DND-41 (cell line): ENCODE data around the gene RAB25.

Source experiments
- EZH2 ChIP-seq: IDR thresholded peaks from 3 replicates; pipeline ENCODE4 v1.6.1; 2012; ENCODE audit warnings: borderline replicate concordance, low read depth, mild to moderate bottlenecking, moderate library complexity, low read length, inconsistent platforms; ENCODE audit not compliant: severe bottlenecking
- TF ChIP-seq, protein P1 (sequence below): IDR thresholded peaks from 2 replicates; pipeline ENCODE4 v1.5.1; 2012; ENCODE audit warnings: borderline replicate concordance, low read length, moderate library complexity, mild to moderate bottlenecking; ENCODE audit not compliant: poor library complexity, severe bottlenecking; ENCODE audit errors: extremely low read depth

DNA sequence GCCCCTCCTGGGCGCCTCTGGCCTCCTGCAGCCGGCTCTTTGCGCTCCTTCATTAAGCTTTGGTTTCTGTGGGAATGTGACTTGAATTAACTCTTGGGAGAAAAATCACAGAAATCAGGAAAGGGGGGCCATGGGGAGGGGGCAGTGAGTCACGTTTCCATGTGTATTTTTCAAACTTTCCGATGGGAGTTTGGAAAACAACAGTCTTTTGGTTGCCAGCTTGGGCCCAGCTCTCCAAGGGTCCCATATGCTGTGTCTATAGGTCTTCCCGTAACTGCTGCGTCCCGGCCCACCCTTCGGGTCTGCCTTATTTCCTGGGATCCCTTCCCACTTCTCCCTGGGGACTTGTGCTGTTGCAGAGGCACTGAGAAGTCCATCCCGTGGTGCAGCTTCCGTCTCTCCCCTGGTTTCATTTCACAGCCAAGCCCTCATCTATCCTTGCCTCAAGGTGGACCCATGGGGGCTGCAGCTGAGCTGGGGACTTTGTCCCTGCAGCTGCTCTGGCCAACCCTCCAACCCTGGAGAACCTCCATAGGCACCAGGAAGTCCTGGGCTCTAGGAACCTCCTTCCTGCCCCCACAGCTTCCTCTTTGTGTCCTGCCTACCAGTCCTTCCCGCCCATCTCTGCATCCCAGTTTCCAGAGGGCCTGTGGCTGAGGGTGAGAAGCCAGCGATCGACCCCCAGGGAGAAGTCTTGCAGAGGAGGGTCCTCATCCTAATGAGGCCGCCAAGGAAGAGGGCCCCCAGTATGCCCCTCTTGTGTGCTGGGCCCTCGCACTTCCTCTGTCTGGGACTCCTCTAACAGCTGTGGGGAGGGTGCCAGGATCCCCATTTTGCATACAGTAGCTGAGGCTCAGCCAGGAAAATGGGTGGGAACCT, 41.9 kb downstream of the RAB25 start:
- TF ChIP-seq, protein P1, sequence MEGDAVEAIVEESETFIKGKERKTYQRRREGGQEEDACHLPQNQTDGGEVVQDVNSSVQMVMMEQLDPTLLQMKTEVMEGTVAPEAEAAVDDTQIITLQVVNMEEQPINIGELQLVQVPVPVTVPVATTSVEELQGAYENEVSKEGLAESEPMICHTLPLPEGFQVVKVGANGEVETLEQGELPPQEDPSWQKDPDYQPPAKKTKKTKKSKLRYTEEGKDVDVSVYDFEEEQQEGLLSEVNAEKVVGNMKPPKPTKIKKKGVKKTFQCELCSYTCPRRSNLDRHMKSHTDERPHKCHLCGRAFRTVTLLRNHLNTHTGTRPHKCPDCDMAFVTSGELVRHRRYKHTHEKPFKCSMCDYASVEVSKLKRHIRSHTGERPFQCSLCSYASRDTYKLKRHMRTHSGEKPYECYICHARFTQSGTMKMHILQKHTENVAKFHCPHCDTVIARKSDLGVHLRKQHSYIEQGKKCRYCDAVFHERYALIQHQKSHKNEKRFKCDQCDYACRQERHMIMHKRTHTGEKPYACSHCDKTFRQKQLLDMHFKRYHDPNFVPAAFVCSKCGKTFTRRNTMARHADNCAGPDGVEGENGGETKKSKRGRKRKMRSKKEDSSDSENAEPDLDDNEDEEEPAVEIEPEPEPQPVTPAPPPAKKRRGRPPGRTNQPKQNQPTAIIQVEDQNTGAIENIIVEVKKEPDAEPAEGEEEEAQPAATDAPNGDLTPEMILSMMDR: no peak
- TF ChIP-seq EZH2: no peak
